ENCODE data around the gene FBXW11.

GRCh38 chr5:172038167-172038566 is 31.7 kb upstream of the FBXW11 start:
- no peak for TF ChIP-seq CTCF (optimal IDR thresholded peaks at IDR 0.05 in 1 of 3, IDR thresholded peaks at IDR 0.05 in 1 of 3, conservative IDR thresholded peaks at IDR 0.05 in 1 of 3; ENCODE audit: extremely low read depth in 1 of 3, insufficient read depth in 2 of 3, low read length in 3 of 3)
- no peak for TF ChIP-seq EZH2 (IDR thresholded peaks at IDR 0.05; ENCODE audit: low read length)

Data from keratinocyte (primary cell).